ENCODE data around the gene RRBP1.

GRCh38 chr20:17648791-17649730 lies 33.0 kb downstream of the RRBP1 start:
- peak in 3 of 4 experiments; percentile 21 to 48 (median 35) for TF ChIP-seq CTCF (IDR thresholded peaks at IDR 0.05)
- TF ChIP-seq POLR2AphosphoS5 (IDR thresholded peaks at IDR 0.05): no peak
- no peak for TF ChIP-seq POLR2A (IDR thresholded peaks at IDR 0.05)
